OCI-LY3 (cell line): ENCODE measurements around the gene UBL4A.

Experiments used
- CTCF ChIP-seq: fragments of 200-600, 300-600 bp; sonication (generic); IDR thresholded peaks from 2 replicates; pipeline ENCODE4 v1.5.1; 2014; ENCODE audit warnings: antibody characterized with exemption, low read length, low read depth
- EZH2phosphoT487 ChIP-seq: fragments of 200-600 bp; shearing (Covaris generic); IDR thresholded peaks from 2 replicates; pipeline ENCODE4 v1.6.1; 2018; ENCODE audit warnings: antibody characterized with exemption, mixed run types, low read depth

GRCh38 chrX:154511761-154512160 is 25.3 kb upstream of the UBL4A start:
- no peak for TF ChIP-seq CTCF
- no peak for TF ChIP-seq EZH2phosphoT487
